Measurements from ENCODE around the gene SNX6. TPM values are rescaled to one million over a fixed set of nuclear protein-coding genes. Genes with fewer than 3 reads are reported as not detected.

The SNX6 gene
- total and polyA plus RNA-seq, 9 of the 15 experiments (the other 6 are each of a cell fraction or from before 2014, with no cell fraction given): 34.6 to 111 (median 57.5) TPM

DNA sequence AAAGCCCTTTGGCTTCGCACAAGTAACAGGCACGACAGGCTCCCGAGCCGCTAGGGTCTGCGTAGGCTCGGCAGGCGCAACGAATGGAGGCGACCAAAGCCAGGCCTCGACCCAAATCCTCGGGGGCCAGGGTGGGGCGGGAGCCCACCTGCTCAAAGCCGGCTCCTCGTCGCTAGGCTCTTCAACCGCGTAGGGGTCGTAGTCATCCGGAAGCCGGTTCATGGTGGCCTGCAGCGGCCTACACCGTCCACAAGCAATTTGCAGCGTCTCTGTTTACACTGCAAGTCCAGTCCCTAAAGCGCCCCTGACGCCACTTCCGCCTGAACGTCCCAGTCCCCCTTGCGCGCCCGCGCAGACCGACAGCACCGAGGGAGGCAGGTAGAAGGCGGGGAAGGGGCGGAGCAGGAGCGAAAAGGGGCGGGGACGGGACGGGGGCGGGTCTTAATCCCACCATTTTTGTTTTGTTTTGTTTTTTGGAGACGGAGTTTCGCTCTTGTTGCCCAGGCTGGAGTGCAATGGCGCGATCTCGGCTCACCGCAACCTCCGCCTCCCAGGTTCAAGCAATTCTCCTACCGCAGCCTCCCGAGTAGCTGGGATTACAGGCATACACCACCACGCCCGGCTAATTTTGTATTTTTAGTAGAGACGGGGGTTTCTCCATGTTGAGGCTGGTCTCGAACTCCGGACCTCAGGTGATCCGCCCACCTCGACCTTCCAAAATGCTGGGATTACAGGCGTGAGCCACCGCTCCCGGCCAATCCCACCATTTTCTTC, 90.4 kb downstream of the SNX6 start, which contains the start of gene EAPP (continued):
- TF ChIP-seq ZNF324 (CRISPR knock-in tag; IDR thresholded peaks at IDR 0.05): no peak
- TF ChIP-seq CAMTA2 (CRISPR knock-in tag; conservative IDR thresholded peaks at IDR 0.05): no peak
- TF ChIP-seq, protein P1, sequence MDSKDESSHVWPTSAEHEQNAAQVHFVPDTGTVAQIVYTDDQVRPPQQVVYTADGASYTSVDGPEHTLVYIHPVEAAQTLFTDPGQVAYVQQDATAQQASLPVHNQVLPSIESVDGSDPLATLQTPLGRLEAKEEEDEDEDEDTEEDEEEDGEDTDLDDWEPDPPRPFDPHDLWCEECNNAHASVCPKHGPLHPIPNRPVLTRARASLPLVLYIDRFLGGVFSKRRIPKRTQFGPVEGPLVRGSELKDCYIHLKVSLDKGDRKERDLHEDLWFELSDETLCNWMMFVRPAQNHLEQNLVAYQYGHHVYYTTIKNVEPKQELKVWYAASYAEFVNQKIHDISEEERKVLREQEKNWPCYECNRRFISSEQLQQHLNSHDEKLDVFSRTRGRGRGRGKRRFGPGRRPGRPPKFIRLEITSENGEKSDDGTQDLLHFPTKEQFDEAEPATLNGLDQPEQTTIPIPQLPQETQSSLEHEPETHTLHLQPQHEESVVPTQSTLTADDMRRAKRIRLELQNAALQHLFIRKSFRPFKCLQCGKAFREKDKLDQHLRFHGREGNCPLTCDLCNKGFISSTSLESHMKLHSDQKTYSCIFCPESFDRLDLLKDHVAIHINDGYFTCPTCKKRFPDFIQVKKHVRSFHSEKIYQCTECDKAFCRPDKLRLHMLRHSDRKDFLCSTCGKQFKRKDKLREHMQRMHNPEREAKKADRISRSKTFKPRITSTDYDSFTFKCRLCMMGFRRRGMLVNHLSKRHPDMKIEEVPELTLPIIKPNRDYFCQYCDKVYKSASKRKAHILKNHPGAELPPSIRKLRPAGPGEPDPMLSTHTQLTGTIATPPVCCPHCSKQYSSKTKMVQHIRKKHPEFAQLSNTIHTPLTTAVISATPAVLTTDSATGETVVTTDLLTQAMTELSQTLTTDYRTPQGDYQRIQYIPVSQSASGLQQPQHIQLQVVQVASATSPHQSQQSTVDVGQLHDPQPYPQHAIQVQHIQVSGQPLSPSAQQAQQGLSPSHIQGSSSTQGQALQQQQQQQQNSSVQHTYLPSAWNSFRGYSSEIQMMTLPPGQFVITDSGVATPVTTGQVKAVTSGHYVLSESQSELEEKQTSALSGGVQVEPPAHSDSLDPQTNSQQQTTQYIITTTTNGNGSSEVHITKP (IDR thresholded peaks at IDR 0.05; ENCODE audit: partially characterized antibody): no peak
- TF ChIP-seq ZNF165 (CRISPR knock-in tag; IDR thresholded peaks at IDR 0.05; ENCODE audit: borderline replicate concordance): no peak
- TF ChIP-seq KLF16 (IDR thresholded peaks at IDR 0.05): no peak
- TF ChIP-seq, protein P2, sequence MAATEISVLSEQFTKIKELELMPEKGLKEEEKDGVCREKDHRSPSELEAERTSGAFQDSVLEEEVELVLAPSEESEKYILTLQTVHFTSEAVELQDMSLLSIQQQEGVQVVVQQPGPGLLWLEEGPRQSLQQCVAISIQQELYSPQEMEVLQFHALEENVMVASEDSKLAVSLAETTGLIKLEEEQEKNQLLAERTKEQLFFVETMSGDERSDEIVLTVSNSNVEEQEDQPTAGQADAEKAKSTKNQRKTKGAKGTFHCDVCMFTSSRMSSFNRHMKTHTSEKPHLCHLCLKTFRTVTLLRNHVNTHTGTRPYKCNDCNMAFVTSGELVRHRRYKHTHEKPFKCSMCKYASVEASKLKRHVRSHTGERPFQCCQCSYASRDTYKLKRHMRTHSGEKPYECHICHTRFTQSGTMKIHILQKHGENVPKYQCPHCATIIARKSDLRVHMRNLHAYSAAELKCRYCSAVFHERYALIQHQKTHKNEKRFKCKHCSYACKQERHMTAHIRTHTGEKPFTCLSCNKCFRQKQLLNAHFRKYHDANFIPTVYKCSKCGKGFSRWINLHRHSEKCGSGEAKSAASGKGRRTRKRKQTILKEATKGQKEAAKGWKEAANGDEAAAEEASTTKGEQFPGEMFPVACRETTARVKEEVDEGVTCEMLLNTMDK (IDR thresholded peaks at IDR 0.05; ENCODE audit: borderline replicate concordance, insufficient read depth, low read depth, low read length, poor library complexity, severe bottlenecking): no peak
- no peak for TF ChIP-seq ZKSCAN8 (CRISPR knock-in tag; IDR thresholded peaks at IDR 0.05)
- TF ChIP-seq, protein P3, sequence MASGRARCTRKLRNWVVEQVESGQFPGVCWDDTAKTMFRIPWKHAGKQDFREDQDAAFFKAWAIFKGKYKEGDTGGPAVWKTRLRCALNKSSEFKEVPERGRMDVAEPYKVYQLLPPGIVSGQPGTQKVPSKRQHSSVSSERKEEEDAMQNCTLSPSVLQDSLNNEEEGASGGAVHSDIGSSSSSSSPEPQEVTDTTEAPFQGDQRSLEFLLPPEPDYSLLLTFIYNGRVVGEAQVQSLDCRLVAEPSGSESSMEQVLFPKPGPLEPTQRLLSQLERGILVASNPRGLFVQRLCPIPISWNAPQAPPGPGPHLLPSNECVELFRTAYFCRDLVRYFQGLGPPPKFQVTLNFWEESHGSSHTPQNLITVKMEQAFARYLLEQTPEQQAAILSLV (tag; IDR thresholded peaks at IDR 0.05): no peak
- no peak for TF ChIP-seq SOX6 (IDR thresholded peaks at IDR 0.05)
- TF ChIP-seq ZEB2 (IDR thresholded peaks at IDR 0.05): 0 out of 2 replicates have a peak, but pooled peaks have one; percentile 28
- no peak for TF ChIP-seq CBFA2T2 (conservative IDR thresholded peaks at IDR 0.05)
- TF ChIP-seq, protein P4, sequence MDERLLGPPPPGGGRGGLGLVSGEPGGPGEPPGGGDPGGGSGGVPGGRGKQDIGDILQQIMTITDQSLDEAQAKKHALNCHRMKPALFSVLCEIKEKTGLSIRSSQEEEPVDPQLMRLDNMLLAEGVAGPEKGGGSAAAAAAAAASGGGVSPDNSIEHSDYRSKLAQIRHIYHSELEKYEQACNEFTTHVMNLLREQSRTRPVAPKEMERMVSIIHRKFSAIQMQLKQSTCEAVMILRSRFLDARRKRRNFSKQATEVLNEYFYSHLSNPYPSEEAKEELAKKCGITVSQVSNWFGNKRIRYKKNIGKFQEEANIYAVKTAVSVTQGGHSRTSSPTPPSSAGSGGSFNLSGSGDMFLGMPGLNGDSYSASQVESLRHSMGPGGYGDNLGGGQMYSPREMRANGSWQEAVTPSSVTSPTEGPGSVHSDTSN (CRISPR knock-in tag; IDR thresholded peaks at IDR 0.05; ENCODE audit: low read depth): no peak
- TF ChIP-seq, protein P4 (tag; conservative IDR thresholded peaks at IDR 0.05; ENCODE audit: low read depth): no peak
- TF ChIP-seq, protein P5, sequence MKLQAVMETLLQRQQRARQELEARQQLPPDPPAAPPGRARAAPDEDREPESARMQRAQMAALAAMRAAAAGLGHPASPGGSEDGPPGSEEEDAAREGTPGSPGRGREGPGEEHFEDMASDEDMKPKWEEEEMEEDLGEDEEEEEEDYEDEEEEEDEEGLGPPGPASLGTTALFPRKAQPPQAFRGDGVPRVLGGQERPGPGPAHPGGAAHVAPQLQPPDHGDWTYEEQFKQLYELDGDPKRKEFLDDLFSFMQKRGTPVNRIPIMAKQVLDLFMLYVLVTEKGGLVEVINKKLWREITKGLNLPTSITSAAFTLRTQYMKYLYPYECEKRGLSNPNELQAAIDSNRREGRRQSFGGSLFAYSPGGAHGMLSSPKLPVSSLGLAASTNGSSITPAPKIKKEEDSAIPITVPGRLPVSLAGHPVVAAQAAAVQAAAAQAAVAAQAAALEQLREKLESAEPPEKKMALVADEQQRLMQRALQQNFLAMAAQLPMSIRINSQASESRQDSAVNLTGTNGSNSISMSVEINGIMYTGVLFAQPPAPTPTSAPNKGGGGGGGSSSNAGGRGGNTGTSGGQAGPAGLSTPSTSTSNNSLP (IDR thresholded peaks at IDR 0.05; ENCODE audit: borderline replicate concordance, low read depth, low read length): no peak
- TF ChIP-seq SMAD2 (IDR thresholded peaks at IDR 0.05; ENCODE audit: low read depth, low read length): no peak
- no peak for TF ChIP-seq ZNF707 (CRISPR knock-in tag; conservative IDR thresholded peaks at IDR 0.05)

All from K562 (cell line).